HCT116 (cell line): ENCODE measurements around the gene INF2. TPM values are rescaled to one million over a fixed set of nuclear protein-coding genes. Genes with fewer than 3 reads are reported as not detected.

Source experiments
- ATAC-seq: fragments of 200-7000 bp; cut with Tn5 transposase; 2 replicates; pipeline ENCODE4 v1.9.1; 2020; ENCODE audit warnings: mild to moderate bottlenecking, moderate library complexity
- BruUV-seq: library from RNA; stranded (reverse); fragments of 400-500 nt; replicated peaks from 2 replicates; lab custom pipeline; 2021; lab: Mats Ljungman, UMichigan
- CTCF ChIA-PET: fragments of 300-600 bp; sonication (Branson Sonifier 250); formaldehyde crosslinking; loops from one replicate; lab custom pipeline; 2021; ENCODE audit warnings: antibody characterized with exemption; lab: Charles Lee
- POLR2A ChIA-PET: fragments of 300-600, 350-600 bp; sonication (Branson Sonifier 250); formaldehyde crosslinking; loops from one replicate; lab custom pipeline; 2021; ENCODE audit warnings: antibody characterized with exemption; lab: Charles Lee
- RAD21 ChIA-PET, 2 experiments: fragments of 300-600 bp; sonication (Branson Sonifier 250); formaldehyde crosslinking; loops; one replicate each; lab custom pipeline; 2023; ENCODE audit warnings: low total read pairs in 2 of 2; ENCODE audit not compliant: uncharacterized antibody in 2 of 2, unreplicated experiment in 2 of 2, low non-redundant PET in 1 of 2; lab: Charles Lee
- DNase-seq: peaks from one replicate; pipeline ENCODE4 v3.0.0-alpha.2; 2010; ENCODE audit warnings: low read depth, low spot score
- H2AFZ ChIP-seq: fragments of 200-600 bp; shearing (Covaris generic), sonication (generic); 2 replicates; pipeline ENCODE4 v1.6.1; 2017; ENCODE audit warnings: low read depth, mixed run types, mixed read lengths, antibody characterized with exemption, low read length; ENCODE audit not compliant: poor library complexity, severe bottlenecking
- H3K27ac ChIP-seq: 2 replicates; pipeline ENCODE4 v1.5.1; 2012; ENCODE audit warnings: low read depth, low read length
- H3K27me3 ChIP-seq: fragments of 200-600 bp; sonication (generic); 2 replicates; pipeline ENCODE4 v1.6.1; 2016; ENCODE audit warnings: mixed run types, low read length, mixed read lengths; ENCODE audit not compliant: insufficient read depth
- H3K36me3 ChIP-seq, 2 experiments: fragments of 200-500 bp in 1 of 2; fragments of 200-600 bp in 1 of 2; sonication (Bioruptor generic) in 1 of 2; sonication (generic) in 1 of 2; 2 replicates each; pipeline versions ENCODE4 v1.5.1 to v1.6.1; 2014 to 2016; ENCODE audit warnings: low read length in 2 of 2, inconsistent platforms in 1 of 2, mixed read lengths in 1 of 2, mixed run types in 1 of 2; ENCODE audit not compliant: insufficient read depth in 2 of 2, control insufficient read depth in 1 of 2
- H3K4me1 ChIP-seq, 2 experiments: fragments of 200-600 bp in 1 of 2; sonication (generic) in 1 of 2; 2 replicates each; pipeline versions ENCODE4 v1.5.1 to v1.6.1; 2012 to 2017; ENCODE audit warnings: low read length in 2 of 2, inconsistent platforms in 1 of 2, mild to moderate bottlenecking in 1 of 2, mixed read lengths in 1 of 2, mixed run types in 1 of 2, moderate library complexity in 1 of 2; ENCODE audit not compliant: insufficient read depth in 2 of 2, control insufficient read depth in 1 of 2
- H3K4me2 ChIP-seq: fragments of 200-600 bp; sonication (generic); 2 replicates; pipeline ENCODE4 v1.6.1; 2017; ENCODE audit warnings: mixed run types, low read length, mixed read lengths
- H3K4me3 ChIP-seq, 2 experiments: fragments of 200-600 bp in 1 of 2; sonication (generic) in 1 of 2; replicated peaks in 1 of 2; 2 replicates each; pipeline ENCODE4 v1.5.1; 2011 to 2016; ENCODE audit warnings: low read length in 2 of 2, control low read depth in 1 of 2, low read depth in 1 of 2, mild to moderate bottlenecking in 1 of 2, mixed read lengths in 1 of 2, mixed run types in 1 of 2
- H3K79me2 ChIP-seq: fragments of 200-600 bp; sonication (generic); 2 replicates; pipeline ENCODE4 v1.6.1; 2017; ENCODE audit warnings: mild to moderate bottlenecking, mixed run types, low read length, moderate library complexity, mixed read lengths; ENCODE audit not compliant: insufficient read depth
- H3K9ac ChIP-seq: fragments of 200-600 bp; sonication (generic); 2 replicates; pipeline ENCODE4 v1.6.1; 2016; ENCODE audit warnings: low read length, mixed read lengths
- H3K9me2 ChIP-seq: fragments of 200-600 bp; sonication (generic), shearing (Covaris generic); 2 replicates; pipeline ENCODE4 v1.6.1; 2017; ENCODE audit warnings: mixed run types, mild to moderate bottlenecking, moderate library complexity; ENCODE audit not compliant: insufficient read depth
- H3K9me3 ChIP-seq, 2 experiments: fragments of 200-500 bp in 1 of 2; fragments of 200-600 bp in 1 of 2; sonication (Bioruptor generic) in 1 of 2; sonication (generic) in 1 of 2; 2 replicates each; pipeline ENCODE4 v1.6.1; 2014 to 2017; ENCODE audit warnings: low read length in 2 of 2, mixed read lengths in 2 of 2, inconsistent platforms in 1 of 2, low read depth in 1 of 2, mild to moderate bottlenecking in 1 of 2, mixed run types in 1 of 2, moderate library complexity in 1 of 2; ENCODE audit not compliant: control insufficient read depth in 1 of 2, insufficient read depth in 1 of 2
- H4K20me1 ChIP-seq: fragments of 200-600 bp; sonication (generic), shearing (Covaris generic); 2 replicates; pipeline ENCODE4 v1.6.1; 2017; ENCODE audit warnings: mixed run types, mild to moderate bottlenecking, moderate library complexity; ENCODE audit not compliant: insufficient read depth
- CBX3 ChIP-seq: IDR thresholded peaks from 2 replicates; pipeline ENCODE4 v1.6.1; 2012; ENCODE audit warnings: low read depth
- CEBPB ChIP-seq: IDR thresholded peaks from 2 replicates; pipeline ENCODE4 v1.6.1; 2012; ENCODE audit warnings: low read depth
- EGR1 ChIP-seq: IDR thresholded peaks from 2 replicates; pipeline ENCODE4 v1.6.1; 2012; ENCODE audit warnings: low read depth
- ELF1 ChIP-seq: IDR thresholded peaks from 2 replicates; pipeline ENCODE4 v1.6.1; 2012; ENCODE audit warnings: low read depth, borderline replicate concordance
- EZH2 ChIP-seq: fragments of 200-600 bp; sonication (generic); IDR thresholded peaks from 2 replicates; pipeline ENCODE4 v1.6.1; 2017; ENCODE audit warnings: antibody characterized with exemption, mixed run types
- FOSL1 ChIP-seq: IDR thresholded peaks from 2 replicates; pipeline ENCODE4 v1.6.1; 2012; ENCODE audit warnings: low read depth
- JUND ChIP-seq: IDR thresholded peaks from 2 replicates; pipeline ENCODE4 v1.6.1; 2012
- POLR2A ChIP-seq: IDR thresholded peaks from 2 replicates; pipeline ENCODE4 v1.7.0; 2011; ENCODE audit warnings: borderline replicate concordance; ENCODE audit not compliant: insufficient read depth, insufficient read length; ENCODE audit errors: extremely low read depth
- POLR2AphosphoS5 ChIP-seq: IDR thresholded peaks from 2 replicates; pipeline ENCODE4 v1.6.1; 2011; ENCODE audit warnings: mild to moderate bottlenecking, low read depth, low read length, moderate library complexity
- RAD21 ChIP-seq: IDR thresholded peaks from 2 replicates; pipeline ENCODE4 v1.6.1; 2012; ENCODE audit warnings: low read depth, mild to moderate bottlenecking
- SIN3A ChIP-seq: IDR thresholded peaks from 2 replicates; pipeline ENCODE4 v1.6.1; 2012; ENCODE audit warnings: low read depth
- TCF7L2 ChIP-seq: IDR thresholded peaks from 2 replicates; pipeline ENCODE4 v1.7.0; 2011; ENCODE audit warnings: borderline replicate concordance, inconsistent platforms; ENCODE audit not compliant: insufficient read depth, insufficient read length; ENCODE audit errors: extremely low read depth
- YY1 ChIP-seq: IDR thresholded peaks from 2 replicates; pipeline ENCODE4 v1.6.1; 2011; ENCODE audit warnings: low read length, low read depth, moderate library complexity, mild to moderate bottlenecking; ENCODE audit not compliant: insufficient replicate concordance; ENCODE audit errors: extremely low read depth
- ZFX ChIP-seq: fragments of 450-650 bp; IDR thresholded peaks from 2 replicates; pipeline ENCODE4 v1.6.1; 2017
- ZNF274 ChIP-seq: fragments of 200-500 bp; sonication (Bioruptor generic); IDR thresholded peaks from 2 replicates; pipeline ENCODE4 v1.6.1; 2014; ENCODE audit warnings: mild to moderate bottlenecking, low read depth, low read length, inconsistent platforms
- intact Hi-C: fragments of 100-400 bp; cut with micrococcal nuclease; formaldehyde crosslinking; loops from 2 replicates; pipeline ENCODE4 v1.10.0; 2022
- total RNA-seq: library from RNA; stranded (reverse); gene quantifications from one replicate; pipeline ENCODE4 v1.2.1, GENCODE V29; 2021; ENCODE audit not compliant: unreplicated experiment
- TF ChIP-seq, protein P1 (sequence below): IDR thresholded peaks from 2 replicates; pipeline ENCODE4 v1.6.1; 2012
- TF ChIP-seq, protein P2 (sequence below): IDR thresholded peaks from 2 replicates; pipeline ENCODE4 v1.6.1; 2012; ENCODE audit warnings: low read depth

The INF2 gene
- total RNA-seq, 1 experiment from 2014 or later: 95.8 TPM

GRCh38 chr14:104734601-104734990 is 45.2 kb downstream of the INF2 start:
- no peak overlapping the region for H3K27ac ChIP-seq
- H3K9me3 ChIP-seq: no peaks in the 10 kb centered on the region
- peaks cover 18 to 19% of the 10 kb centered on the region in 2 experiments for H3K4me1 ChIP-seq
- H3K79me2 ChIP-seq: no peaks in the 10 kb centered on the region
- ChIA-PET POLR2A (no interaction called here), CTCF (no interaction called here), RAD21 (no interaction called here)
- no peaks in the 10 kb centered on the region for H3K9me2 ChIP-seq
- no peak overlapping the region for H2AFZ ChIP-seq
- H3K4me2 ChIP-seq: no peak overlapping the region
- no peaks in the 10 kb centered on the region for H4K20me1 ChIP-seq
- H3K9ac ChIP-seq: no peak overlapping the region
- intact Hi-C loops: no loop called here
- H3K4me3 ChIP-seq: no peak overlapping the region
- no peaks in the 10 kb centered on the region for H3K36me3 ChIP-seq
- DNase-seq (no peak), ATAC-seq (no peak)
- no peaks in the 10 kb centered on the region for H3K27me3 ChIP-seq
- BruUV-seq: no TSS peak
- no peak for TF ChIP-seq POLR2AphosphoS5
- no peak for TF ChIP-seq ZNF274
- TF ChIP-seq JUND: no peak
- no peak for TF ChIP-seq CEBPB
- TF ChIP-seq EGR1: no peak
- no peak for TF ChIP-seq EZH2
- TF ChIP-seq SIN3A: no peak
- TF ChIP-seq FOSL1: no peak
- no peak for TF ChIP-seq RAD21
- no peak for TF ChIP-seq ELF1
- TF ChIP-seq, protein P1, sequence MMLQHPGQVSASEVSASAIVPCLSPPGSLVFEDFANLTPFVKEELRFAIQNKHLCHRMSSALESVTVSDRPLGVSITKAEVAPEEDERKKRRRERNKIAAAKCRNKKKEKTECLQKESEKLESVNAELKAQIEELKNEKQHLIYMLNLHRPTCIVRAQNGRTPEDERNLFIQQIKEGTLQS: no peak

GRCh38 chr14:104734991-104735779 is 45.8 kb downstream of the INF2 start:
- Histone ChIP-seq H3K36me3 (no peaks in the 10 kb centered on the region), H3K4me3 (no peak overlapping the region), H3K9me2 (no peaks in the 10 kb centered on the region), H3K27ac (no peak overlapping the region), H3K27me3 (no peaks in the 10 kb centered on the region), H4K20me1 (no peaks in the 10 kb centered on the region), H2AFZ (no peak overlapping the region), H3K79me2 (no peaks in the 10 kb centered on the region), H3K9ac (no peak overlapping the region), H3K4me1 (peaks cover 18 to 19% of the 10 kb centered on the region in 2 experiments), H3K4me2 (no peak overlapping the region), H3K9me3 (no peaks in the 10 kb centered on the region)
- ChIA-PET CTCF (no interaction called here), RAD21 (no interaction called here), POLR2A (no interaction called here)
- intact Hi-C loops: no loop called here
- no peak for ATAC-seq
- DNase-seq: no peak
- BruUV-seq: no TSS peak
- TF ChIP-seq, protein P2, sequence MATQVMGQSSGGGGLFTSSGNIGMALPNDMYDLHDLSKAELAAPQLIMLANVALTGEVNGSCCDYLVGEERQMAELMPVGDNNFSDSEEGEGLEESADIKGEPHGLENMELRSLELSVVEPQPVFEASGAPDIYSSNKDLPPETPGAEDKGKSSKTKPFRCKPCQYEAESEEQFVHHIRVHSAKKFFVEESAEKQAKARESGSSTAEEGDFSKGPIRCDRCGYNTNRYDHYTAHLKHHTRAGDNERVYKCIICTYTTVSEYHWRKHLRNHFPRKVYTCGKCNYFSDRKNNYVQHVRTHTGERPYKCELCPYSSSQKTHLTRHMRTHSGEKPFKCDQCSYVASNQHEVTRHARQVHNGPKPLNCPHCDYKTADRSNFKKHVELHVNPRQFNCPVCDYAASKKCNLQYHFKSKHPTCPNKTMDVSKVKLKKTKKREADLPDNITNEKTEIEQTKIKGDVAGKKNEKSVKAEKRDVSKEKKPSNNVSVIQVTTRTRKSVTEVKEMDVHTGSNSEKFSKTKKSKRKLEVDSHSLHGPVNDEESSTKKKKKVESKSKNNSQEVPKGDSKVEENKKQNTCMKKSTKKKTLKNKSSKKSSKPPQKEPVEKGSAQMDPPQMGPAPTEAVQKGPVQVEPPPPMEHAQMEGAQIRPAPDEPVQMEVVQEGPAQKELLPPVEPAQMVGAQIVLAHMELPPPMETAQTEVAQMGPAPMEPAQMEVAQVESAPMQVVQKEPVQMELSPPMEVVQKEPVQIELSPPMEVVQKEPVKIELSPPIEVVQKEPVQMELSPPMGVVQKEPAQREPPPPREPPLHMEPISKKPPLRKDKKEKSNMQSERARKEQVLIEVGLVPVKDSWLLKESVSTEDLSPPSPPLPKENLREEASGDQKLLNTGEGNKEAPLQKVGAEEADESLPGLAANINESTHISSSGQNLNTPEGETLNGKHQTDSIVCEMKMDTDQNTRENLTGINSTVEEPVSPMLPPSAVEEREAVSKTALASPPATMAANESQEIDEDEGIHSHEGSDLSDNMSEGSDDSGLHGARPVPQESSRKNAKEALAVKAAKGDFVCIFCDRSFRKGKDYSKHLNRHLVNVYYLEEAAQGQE: no peak
- TF ChIP-seq FOSL1 (no peak), CEBPB (no peak), TCF7L2 (no peak), POLR2A (no peak), POLR2AphosphoS5 (no peak), EZH2 (no peak), SIN3A (no peak), ZFX (no peak), RAD21 (no peak), YY1 (no peak), CBX3 (no peak), JUND (no peak)
- TF ChIP-seq, protein P1: no peak
